GM18511 (cell line): ENCODE data around the gene CSNK2B.

Source experiments
- ATAC-seq: cut with Tn5 transposase; IDR thresholded peaks from one replicate; pipeline ENCODE4 v1.9.1; 2021; ENCODE audit warnings: mild to moderate bottlenecking, moderate library complexity; ENCODE audit not compliant: unreplicated experiment

The CSNK2B gene

DNA sequence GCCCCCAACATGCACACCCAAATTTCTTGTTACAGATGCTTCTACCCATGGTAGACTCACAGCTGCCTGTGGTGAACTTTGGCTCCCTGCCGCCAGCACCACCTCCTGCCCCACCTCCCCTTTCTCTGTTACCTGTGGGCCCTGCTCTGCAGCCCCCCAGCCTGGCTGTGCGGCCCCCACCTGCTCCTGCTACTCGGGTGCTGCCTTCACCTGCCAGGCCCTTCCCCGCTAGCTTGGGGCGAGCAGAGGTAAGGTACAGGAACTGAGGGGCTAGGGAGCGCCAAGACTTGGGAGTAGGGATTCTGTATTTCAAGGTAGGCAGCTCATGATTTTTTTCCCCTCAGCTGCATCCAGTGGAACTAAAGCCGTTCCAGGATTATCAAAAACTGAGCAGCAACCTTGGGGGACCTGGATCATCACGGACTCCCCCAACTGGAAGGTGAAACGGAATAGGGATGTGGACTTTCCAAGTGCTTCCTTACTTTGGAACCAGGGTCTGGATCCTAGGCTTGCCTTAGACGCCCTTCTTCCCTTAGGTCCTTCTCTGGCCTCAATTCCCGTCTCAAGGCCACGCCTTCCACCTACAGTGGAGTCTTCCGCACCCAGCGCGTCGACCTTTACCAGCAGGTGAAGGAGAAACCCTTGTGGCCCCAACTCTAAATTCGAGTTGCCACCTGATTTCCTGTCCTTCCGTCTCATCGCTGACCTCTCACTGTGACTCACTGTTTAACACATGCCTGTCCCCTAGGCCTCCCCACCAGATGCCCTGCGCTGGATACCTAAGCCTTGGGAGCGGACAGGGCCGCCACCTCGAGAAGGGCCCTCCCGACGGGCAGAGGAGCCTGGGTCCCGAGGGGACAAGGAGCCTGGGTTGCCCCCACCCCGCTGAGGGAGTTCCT lies 28.9 kb upstream of the CSNK2B start:
- ATAC-seq: no peak

DNA sequence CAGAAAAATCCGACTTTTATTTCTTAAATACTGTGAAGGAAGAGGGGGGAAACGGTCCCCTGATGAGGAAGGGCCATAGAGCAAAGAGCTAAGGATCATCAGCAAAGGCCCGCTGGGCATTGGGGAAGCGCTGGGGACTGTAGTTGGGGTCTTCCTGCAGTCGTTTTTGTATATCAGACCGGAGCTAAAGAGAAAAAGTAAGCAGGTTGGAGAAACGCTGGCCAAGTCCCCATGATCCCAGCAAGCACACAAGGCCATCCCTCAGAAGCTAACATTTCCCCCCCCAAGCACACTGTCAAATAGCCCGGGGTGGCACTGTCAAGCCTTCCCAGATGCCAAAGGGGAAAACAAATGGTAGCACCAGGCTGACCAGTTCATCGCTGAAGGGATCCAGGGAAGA lies 26.8 kb upstream of the CSNK2B start:
- no peak for ATAC-seq

DNA sequence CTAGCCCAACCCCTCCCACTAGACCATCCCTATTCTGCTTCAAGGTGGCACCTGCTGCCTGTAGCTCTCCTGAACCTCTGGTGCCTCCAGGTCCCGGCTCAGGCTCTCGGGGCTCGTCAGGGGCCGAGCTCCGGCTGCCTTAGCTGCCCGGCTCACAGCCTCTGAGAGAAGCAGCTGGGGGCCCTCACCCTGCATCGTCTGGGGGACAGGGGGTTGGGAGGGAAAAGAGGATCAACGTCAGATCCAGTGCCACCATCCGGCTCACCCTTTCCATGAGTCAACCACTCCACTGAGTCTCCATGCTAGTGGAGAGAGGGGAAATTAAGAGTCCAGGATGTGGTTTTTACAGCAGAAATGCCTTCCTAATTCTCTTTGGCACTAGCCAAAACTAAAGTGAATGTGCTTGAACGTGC lies 26.4 kb upstream of the CSNK2B start:
- no peak for ATAC-seq

DNA sequence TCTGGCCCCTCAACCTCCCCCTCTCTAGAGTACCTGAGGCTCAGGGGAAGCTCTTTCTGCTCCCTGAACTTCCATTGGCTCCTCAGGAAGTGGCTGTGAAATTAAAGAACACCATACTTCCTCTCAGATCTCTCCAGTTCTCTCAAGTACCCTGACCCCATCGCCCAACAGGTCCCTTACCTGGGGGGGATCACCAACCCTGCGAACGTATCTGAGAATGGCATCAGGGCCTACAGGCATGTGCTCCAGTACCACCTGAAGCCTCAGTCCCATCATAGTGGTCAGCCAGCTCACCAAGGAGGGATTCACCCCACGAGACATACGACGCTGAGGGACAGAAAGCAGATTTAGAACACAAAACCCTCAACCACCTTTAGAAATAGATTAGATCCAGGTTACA lies 25.3 kb upstream of the CSNK2B start:
- ATAC-seq: no peak

DNA sequence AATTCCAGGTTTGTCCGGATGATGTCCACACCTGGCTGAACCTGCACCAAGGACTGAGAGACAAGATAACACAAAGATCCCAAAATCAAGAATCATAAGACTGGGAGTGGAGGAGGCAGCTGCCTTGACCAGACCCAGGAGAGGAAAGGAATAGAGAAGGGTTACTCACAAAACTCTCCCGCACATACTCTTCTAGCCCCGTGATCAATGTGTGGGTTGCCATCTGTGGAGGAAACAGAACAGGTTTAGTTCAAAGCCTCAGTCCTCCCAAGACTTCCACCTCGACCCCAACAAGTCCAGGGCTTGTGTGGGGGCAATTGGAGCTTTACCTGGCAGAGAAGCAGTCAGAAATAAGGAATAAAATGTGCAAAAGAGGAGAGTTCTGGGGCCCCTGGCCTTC lies 24.5 kb upstream of the CSNK2B start:
- no peak for ATAC-seq

DNA sequence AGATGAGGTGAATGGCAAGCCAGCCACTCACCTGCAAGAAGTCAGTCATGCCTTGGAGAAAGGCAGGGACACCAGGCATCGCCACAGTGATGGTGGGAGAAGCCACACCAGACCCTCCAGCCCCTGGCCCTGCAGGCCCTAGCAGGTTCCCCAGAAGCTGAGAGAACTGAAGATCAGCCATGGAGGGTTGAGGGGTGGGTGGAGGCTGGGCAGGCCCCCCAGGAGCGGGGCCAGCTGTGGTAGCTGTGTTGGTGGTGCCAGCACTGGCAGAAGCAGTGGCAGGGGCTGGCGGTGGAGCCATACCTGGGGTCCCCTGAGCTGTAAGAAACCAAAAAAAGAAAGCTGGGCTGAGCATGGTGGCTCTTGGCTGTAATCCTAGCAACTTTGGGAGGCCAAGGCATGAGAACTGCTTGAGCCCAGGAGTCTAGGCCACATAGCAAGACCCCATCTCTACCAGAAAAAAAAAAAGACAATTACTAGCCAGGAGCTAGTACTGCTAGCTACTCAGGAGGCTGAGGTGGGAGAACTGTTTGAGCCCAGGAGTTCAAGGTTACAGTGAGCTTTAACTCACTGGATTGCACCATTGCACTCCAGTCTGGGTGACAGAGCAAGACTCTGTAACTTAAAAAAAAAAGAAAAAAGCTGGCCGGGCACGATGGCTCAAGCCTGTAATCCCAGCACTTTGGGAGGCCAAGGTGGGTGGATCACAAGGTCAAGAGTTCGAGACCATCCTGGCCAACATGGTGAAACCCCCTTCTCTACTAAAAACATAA lies 22.9 kb upstream of the CSNK2B start:
- no peak for ATAC-seq

DNA sequence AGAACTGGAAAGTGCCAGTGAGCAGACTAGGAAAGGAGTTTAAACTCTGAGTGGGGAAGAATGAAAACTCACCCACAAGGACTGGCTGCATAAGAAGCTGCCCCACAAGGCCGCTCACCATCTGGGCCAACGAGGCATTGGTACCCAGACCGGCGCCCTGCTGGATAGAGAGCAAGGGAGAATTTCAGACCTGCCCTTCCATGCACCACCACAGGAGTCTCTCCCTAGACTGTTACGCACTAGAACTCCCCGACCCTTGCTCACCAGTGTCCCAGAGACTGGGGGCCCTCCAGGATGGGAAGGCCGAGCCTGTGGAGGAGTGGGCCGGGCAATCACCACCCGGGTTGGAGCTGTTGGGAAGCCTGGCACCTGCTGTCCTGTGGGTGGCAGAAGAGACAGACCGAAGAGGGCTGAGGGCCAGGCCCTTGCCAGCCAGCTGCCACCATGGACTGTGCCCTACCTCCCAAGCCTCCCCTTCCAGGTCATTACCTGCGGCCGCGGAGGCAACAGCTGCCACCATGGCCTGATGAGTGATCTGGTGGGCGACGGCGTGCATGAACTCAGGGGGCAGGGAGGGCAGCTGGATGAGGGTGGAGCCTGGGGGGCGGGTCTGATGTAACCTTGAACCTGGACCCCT lies 21.9 kb upstream of the CSNK2B start:
- no peak for ATAC-seq

DNA sequence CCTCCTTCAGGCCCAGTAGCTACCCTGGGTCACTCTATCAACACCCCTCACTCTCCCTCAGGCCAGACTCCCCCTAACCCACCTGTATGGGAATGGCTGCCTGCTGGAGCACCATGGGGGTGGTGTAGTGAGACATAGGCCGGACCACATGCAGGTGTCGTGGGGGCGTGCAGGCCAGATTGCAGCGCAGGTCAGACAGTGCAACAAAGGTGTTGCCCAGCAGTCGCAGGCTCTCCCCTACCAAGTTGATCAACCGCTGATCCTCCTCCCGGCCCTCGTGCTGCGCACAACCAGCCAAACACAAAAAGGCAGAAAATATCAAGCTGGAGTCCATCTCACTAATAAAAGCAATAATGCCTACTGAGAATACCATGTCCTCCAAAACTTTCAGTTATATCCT lies 20.6 kb upstream of the CSNK2B start:
- ATAC-seq: no peak

DNA sequence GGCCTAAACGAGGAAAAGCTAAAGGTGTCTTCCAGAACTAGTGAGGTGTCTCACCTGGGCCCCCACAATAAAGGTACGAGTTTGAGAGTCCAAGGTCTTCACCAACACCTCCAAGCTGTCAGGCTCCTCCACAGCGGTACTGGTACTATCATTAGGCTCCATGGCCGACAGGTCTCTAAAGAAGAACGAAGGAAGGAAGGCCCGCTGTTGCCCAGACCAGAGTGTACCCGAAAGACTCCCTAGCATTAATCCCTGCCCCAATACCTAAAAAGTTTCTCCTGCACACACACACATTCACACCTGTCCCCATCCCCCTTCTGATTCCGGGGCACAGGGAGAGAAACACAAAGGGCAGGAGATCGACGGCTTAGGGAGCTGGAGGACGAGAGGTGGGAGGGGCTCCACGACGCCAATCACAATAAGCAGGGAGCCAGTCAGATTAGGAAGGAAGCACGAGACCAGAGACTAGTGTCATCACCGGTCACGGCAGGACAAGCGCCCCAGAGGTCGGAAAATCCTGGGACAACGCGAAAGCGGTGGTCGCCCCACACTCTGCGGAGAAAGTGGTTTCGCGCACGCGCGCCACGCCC lies 14.2 kb upstream of the CSNK2B start:
- ATAC-seq: peak; percentile 42

DNA sequence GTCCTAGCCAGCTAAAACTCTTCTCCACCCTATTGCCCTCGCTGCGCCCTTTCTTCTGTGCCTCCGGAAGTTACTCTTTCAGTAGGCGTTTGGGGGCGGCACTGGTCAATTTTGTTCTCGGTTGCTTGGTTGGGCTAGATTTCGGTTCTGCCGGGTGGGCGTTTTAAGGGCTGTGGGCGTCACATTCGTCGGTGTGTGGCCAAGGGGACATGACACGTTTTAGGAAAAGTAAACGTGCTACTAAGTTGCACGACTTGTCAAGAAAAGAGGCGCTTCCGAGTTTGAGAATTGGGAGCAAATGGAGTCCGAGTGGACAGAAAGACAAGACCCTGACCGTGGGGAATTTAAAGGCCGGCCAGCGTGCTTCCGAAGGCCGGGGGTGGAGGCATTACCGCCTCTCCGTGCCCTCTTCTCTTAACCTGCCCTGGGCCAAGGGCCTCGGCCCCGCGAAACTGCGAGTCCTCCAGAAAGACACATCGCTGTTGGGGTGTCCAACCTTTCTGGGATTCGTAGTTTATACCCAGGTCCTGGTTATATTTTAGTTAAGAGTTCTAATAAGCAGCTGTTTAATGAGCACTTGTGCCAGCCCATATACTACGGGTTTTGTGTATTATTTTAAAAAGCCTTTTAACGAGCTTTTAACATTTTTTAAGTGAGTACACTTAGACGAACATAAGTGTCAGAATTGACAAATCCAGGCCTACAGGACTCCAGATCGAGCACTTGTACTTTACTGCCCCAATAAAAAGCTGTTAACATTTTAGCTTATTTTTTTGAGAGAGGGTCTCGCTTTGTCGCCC lies 12.8 kb upstream of the CSNK2B start:
- ATAC-seq: peak; percentile 75

DNA sequence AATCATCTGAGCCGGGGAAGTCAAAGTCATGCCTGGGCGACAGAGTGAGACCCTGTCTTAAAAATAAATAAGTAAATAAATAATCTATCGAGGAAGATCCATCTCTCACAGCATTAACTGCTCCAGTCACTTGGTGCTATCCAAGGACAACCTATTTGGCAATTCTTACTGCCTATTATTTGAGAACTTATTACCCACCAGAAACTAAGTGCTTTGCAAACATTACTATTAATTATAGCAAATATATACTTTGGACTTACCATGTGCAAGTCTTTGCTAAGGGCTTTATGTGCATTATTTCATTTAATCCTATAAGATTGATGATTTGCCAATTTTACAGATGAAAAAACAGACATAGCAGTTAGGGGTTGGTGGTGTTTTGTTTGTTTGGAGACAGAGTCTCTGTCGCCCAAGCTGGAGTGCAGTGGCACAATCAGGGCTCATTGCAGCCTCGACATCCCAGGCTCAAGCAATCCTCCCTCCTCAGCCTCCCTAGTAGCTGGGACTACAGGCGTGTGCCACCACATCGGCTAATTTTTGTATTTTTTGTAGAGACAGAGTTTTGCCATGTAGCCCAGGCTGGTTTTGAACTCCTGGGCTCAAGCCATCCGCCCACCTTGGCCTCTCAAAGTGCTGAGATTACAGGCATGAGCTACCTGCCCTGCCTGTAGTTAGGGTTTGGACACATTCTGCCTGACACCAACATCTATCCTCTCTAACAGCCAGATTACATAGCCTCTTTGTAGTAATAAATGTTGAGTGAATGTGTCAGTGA lies 11.1 kb upstream of the CSNK2B start:
- ATAC-seq: no peak

DNA sequence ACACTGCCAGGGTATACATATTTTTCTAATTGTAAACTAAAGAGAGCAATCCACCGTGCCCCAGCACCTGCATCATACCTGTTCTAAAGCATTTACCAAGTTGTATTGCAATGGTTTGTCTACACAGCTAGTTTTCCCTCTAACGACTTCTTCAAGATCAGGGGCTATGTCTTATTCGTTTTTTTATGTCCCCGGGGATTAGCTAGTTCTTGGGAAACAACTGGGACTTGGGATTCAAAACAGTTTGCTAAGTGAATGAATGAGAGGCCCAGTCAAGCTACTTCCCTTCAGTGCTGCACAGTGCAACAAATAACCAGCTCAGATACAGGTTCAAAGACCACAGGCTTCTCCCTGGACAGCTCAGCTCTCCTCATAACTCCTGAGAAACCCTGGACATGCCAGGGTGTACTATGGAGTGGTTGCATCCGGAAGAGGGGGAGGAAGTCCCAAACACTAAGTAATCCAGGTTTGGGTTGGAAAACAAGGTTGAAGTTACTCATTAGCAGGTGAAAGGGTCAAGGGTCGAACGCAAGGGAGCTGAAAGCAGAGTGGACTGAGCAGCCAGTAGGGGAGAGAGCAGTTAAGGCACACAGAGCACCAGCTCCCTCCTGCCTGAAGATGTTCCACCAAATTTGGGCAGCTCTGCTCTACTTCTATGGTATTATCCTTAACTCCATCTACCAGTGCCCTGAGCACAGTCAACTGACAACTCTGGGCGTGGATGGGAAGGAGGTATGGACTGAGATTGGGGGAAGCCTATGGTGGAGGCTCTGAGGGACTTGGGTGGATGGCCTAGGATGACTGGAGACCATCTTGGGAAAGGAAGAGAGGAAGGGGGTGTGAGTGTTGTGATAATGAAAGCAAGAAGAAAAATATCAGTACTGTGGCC lies 10.3 kb upstream of the CSNK2B start, which contains the start of gene APOM:
TSS of gene APOM (plus strand) at position 546 of the 889 bp plus-strand sequence. CDS start at position 619, 73 bp downstream.
- no peak for ATAC-seq

DNA sequence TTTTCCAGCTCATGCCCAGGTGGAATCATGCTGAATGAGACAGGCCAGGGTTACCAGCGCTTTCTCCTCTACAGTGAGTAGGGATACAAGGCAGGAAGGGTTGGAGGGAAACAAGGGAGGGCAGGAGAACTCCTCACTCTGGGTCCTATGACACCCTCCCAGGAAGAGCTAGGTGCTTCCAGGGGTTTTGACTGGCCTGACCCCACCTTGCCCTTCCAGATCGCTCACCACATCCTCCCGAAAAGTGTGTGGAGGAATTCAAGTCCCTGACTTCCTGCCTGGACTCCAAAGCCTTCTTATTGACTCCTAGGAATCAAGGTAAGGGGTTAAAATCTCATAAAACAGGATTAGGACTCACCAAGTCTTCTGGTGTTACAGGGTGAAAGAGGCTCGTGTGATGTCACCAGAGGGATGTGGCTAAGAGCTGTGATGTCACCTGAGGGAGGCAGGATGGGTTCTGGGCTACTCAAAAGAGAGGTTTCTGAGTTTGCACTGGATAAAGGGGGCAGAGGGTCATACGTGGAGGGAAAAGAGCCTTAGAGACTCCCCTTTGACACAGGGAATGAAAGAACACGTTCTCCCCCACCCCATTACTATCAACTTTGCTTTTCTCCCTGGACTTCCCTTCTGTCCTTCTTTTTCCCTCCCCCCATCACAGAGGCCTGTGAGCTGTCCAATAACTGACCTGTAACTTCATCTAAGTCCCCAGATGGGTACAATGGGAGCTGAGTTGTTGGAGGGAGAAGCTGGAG lies 8.3 kb upstream of the CSNK2B start:
- ATAC-seq: no peak

DNA sequence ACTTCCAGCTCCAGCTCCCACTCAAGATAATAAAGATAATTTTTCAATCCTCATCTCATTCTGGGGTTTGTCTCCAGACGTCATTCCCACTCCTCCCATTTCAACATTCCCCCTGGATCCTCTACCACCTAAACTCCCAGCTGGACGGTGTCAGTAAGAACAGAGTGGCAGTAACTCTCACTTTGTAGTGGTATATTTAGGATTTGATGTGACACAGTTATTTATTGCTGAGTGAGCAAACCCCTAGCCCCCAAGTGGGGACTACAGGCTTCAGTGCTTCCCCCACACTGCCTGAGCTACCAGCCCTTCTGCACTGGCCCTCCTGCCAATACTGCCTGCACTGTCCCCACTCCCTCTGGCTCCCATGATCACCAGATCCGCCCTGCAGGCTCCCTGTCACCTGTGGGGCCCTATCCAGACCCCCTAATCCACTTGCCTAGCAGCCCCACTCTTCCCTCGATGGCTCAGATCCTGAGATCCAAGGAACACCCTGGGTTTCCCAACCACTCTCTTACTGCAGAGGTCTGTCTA lies 7.7 kb upstream of the CSNK2B start:
- no peak for ATAC-seq

DNA sequence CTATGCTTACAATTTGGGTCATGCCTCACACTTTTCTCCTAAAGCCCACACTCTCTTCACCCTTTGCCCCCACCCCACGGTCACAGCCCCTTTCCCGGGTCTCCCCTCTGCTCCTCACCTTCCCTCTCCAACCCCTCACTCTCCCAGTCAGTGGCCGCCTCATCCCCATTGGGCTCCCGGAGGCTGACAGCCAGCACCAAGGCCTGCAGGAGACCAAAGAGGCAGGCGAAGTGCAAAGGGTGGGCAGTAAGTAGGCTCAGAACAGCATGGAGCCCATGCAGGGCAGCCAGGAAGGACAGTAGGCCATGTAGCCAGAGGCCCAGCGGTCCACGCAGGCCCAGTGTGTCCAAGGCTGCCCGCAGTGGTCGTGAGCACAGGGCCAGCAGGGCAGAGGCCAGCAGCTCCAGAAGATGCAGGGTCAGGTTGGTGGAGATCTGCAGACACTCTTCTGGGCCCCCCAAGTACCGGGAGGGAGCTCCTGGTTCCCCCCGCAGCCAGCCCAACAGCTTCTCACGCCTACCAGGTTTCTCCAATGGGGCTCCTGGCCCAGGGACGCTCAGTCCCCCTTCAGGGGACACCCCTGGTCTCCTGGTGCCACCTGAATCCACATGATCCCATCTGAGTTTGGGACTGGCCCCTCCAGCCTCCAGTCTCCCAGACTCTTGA lies 6.8 kb upstream of the CSNK2B start:
- ATAC-seq: no peak

DNA sequence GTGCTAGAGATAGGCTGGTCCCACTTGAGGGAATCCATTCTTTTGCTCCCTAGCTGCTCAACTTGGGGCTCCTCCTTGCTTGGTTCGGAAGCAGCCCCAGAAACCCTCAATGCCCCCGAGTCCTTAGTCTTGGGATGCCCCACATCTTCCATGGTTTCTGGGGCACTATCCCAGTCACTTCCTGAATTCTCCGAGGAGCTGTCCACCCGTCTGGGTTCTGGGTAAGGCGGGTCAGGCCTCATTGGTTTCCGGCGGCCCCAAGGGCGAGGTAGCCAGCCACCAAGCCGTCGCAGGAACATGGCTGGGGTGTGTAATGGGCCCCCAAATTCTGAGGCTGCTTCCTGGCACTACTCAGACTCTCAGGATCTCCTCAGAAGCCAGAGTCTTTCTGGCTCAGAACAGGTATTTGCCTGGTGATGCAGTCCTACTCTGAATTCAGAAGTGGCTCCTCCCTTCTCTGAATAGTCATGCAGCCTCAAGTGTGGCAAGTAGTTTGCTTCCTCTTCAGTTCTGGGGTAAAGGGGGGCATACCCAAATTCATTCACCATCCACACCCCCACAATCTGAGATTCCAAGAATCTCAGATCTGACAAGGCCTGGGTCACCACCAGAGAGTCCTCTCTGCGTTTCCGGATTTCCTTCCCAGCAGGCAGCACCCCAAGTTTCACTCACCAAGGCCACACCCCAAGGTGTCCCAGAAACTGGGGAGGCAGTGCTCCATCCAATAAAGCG lies 6.1 kb upstream of the CSNK2B start:
- ATAC-seq: peak; percentile 22
